Peyer's patch (tissue), 4 donors: ENCODE data around the gene BRD9.

ENCODE experiments used
- POLR2A ChIP-seq, 2 donors: fragments of 450-650 bp; IDR thresholded peaks; one replicate each; pipeline ENCODE4 v1.5.1; 2017; ENCODE audit warnings: antibody characterized with exemption in 2 of 2, mild to moderate bottlenecking in 2 of 2, moderate library complexity in 2 of 2
- TF ChIP-seq, protein P1 (sequence below), 6 experiments: fragments of 450-650 bp in 4 of 6; fragments of 200-600 bp in 2 of 6; sonication (generic) in 1 of 6; IDR thresholded peaks; one replicate each; pipeline ENCODE4 v1.5.1; 2017 to 2019; ENCODE audit warnings: antibody characterized with exemption in 6 of 6, mild to moderate bottlenecking in 3 of 6, moderate library complexity in 1 of 6

DNA sequence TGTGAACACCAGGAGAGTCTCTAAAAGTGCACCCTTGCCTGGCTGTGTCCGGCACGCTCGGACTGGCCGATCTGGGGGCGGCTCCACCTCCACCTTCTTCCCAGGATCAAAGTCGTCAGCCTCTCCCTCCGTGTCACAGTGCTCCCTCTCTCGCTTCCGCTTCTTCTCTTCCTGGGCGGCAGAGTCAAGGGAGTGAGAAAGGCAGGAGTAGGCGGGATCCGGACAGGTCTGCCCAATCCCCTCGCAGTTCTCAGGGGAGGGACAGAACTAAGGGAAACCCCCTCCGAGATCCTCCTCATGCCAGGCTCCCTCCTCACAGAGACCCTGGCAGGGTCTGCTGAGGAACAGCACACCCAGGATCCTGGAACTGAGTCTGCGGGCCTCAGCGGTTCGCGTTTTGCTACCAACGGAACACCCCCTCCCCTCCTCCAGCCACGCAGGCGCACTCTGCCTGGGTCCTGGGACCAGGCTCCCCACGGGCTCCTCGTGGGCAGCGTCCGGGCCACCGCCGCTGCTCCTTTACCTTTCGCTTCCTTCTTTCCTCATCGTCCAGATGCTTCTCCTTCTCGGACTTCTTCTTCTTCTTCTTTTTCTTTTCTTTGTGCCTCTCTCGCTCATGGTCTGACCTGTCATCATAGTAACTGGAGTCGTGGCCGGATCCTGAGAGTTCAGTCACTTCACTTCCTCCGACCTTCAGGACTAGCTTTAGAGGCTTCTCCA, 1.3 kb downstream of the BRD9 start:
- TF ChIP-seq, protein P1, sequence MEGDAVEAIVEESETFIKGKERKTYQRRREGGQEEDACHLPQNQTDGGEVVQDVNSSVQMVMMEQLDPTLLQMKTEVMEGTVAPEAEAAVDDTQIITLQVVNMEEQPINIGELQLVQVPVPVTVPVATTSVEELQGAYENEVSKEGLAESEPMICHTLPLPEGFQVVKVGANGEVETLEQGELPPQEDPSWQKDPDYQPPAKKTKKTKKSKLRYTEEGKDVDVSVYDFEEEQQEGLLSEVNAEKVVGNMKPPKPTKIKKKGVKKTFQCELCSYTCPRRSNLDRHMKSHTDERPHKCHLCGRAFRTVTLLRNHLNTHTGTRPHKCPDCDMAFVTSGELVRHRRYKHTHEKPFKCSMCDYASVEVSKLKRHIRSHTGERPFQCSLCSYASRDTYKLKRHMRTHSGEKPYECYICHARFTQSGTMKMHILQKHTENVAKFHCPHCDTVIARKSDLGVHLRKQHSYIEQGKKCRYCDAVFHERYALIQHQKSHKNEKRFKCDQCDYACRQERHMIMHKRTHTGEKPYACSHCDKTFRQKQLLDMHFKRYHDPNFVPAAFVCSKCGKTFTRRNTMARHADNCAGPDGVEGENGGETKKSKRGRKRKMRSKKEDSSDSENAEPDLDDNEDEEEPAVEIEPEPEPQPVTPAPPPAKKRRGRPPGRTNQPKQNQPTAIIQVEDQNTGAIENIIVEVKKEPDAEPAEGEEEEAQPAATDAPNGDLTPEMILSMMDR (IDR thresholded peaks at IDR 0.05), result no peak
- no peak for TF ChIP-seq POLR2A (IDR thresholded peaks at IDR 0.05)
